Progenitor cell of endocrine pancreas (in vitro differentiated cells): ENCODE measurements around the gene FBXO7. TPM values are rescaled to one million over a fixed set of nuclear protein-coding genes. Genes with fewer than 3 reads are reported as not detected.

Experiments used
- DNase-seq: peaks from one replicate; pipeline ENCODE4 v3.0.0; 2021; ENCODE audit warnings: low spot score; ENCODE audit not compliant: unreplicated experiment
- H3K27ac Mint-ChIP-seq: 2 replicates; pipeline ENCODE4 v1.8.0; 2021; ENCODE audit warnings: mild to moderate bottlenecking, moderate library complexity, mixed read lengths
- H3K27me3 Mint-ChIP-seq: 2 replicates; pipeline ENCODE4 v1.8.0; 2021; ENCODE audit warnings: mixed read lengths
- H3K36me3 Mint-ChIP-seq: 2 replicates; pipeline ENCODE4 v1.8.0; 2022; ENCODE audit warnings: mixed read lengths; ENCODE audit not compliant: insufficient read depth
- H3K4me1 Mint-ChIP-seq: 2 replicates; pipeline ENCODE4 v1.8.0; 2021; ENCODE audit warnings: low read depth, mixed read lengths
- H3K4me3 Mint-ChIP-seq: 2 replicates; pipeline ENCODE4 v1.8.0; 2021; ENCODE audit warnings: low read depth, mild to moderate bottlenecking, moderate library complexity, mixed read lengths
- H3K9me3 Mint-ChIP-seq: 2 replicates; pipeline ENCODE4 v1.8.0; 2021; ENCODE audit warnings: low read depth, mixed read lengths
- CTCF ChIP-seq: fragments of 200-600 bp; sonication (generic); IDR thresholded peaks from one replicate; pipeline ENCODE4 v1.5.0; 2021; ENCODE audit warnings: antibody characterized with exemption, mild to moderate bottlenecking; ENCODE audit not compliant: unreplicated experiment
- total RNA-seq: library from RNA; stranded (reverse); gene quantifications from 2 replicates; pipeline ENCODE4 v1.2.1, GENCODE V29; 2021

The FBXO7 gene
- total RNA-seq, 1 donor from 2014 or later: 86.4 TPM

DNA sequence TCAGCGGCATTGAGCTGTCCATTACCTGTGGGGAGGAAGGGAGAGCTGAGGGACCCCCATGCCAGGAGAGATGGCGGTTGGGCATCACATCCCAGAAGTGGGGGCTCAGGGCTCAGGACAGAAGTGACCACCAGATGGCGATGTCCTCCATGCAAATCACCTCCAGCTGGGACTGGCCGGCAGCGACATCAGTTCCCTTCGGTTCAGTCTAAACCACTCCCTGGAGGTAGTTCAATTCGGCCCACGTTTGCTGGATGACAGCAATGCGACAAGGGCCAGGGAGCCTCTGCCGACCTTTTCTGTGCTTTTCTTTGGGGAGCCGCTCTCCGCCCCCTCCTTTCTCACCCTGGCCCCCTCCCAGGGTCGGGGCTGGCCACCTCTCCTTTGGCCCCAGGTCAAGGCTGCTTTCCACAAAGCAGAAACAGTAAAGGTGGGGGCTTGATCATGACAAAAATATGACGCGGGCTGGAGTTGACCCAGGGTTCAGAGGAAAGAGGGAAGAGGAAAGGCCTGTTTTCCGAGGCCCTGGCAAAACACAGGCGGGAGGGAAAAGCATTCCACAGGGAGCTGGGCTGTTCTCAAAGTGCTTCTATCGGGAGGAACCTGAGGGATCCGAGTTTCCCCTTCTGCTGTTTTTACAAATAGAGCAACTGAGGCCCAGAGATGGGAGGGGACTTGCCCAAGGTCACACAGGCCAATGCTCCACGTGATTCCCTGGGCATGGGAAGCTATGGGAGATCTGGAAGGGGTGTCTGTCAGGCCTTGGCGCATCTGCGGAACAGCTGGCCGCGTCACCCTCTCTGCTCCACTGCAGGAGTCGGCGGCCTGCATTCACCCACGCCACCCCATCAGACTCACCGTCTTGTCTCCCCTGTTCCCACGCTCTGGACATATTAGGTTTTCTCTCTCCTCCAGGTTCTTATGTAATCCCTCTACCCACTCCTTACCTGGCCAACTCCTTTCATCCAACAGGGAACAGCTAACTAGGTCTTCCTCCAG, 54.7 kb downstream of the FBXO7 start:
- no peak overlapping the region for H3K27ac Mint-ChIP-seq
- peak; percentile 85 for TF ChIP-seq CTCF
- no peak overlapping the region for H3K4me3 Mint-ChIP-seq
- DNase-seq: peak; percentile 72
- H3K9me3 Mint-ChIP-seq: no peaks in the 10 kb centered on the region
- H3K27me3 Mint-ChIP-seq: peaks cover 6% of the 10 kb centered on the region
- H3K36me3 Mint-ChIP-seq: no peaks in the 10 kb centered on the region
- H3K4me1 Mint-ChIP-seq: peaks cover 17% of the 10 kb centered on the region

DNA sequence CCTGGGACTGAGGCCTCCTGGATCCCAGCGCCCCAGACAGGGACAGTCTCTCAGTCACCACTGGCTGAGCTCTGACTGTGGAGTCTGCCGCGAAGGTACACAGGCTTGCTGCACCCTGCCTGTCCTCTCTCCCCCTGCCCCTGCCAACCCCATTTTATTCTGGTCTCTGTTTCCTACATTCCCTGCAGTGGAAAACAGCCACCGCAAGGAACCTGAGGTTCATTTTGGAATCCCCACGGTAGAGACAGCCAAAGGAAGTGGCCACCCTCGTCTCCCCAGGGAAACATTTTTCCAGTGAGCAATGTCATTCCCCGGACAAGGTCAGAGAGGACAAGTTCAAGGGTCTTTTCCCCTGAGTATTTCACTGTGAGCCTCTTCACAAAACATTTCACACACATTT, 56.6 kb downstream of the FBXO7 start:
- Mint-ChIP-seq H3K4me1 (peaks cover 23% of the 10 kb centered on the region), H3K4me3 (no peak overlapping the region), H3K9me3 (no peaks in the 10 kb centered on the region), H3K36me3 (no peaks in the 10 kb centered on the region), H3K27ac (no peak overlapping the region), H3K27me3 (peaks cover 6% of the 10 kb centered on the region)
- DNase-seq: no peak
- TF ChIP-seq CTCF: no peak

GRCh38 chr22:32531931-32532819, 57.6 kb downstream of the FBXO7 start:
- H3K9me3 Mint-ChIP-seq: no peaks in the 10 kb centered on the region
- TF ChIP-seq CTCF: no peak
- no peaks in the 10 kb centered on the region for H3K36me3 Mint-ChIP-seq
- peak overlapping the region; percentile 94 for H3K27ac Mint-ChIP-seq
- peak overlapping the region; percentile 58 for H3K4me3 Mint-ChIP-seq
- peaks cover 23% of the 10 kb centered on the region for H3K4me1 Mint-ChIP-seq
- DNase-seq: peak; percentile 21
- H3K27me3 Mint-ChIP-seq: peaks cover 6% of the 10 kb centered on the region

- Mint-ChIP-seq H3K4me3 (no peak overlapping the region), H3K4me1 (peaks cover 23% of the 10 kb centered on the region), H3K36me3 (no peaks in the 10 kb centered on the region), H3K9me3 (no peaks in the 10 kb centered on the region), H3K27me3 (peaks cover 6% of the 10 kb centered on the region), H3K27ac (no peak overlapping the region)
- no peak for TF ChIP-seq CTCF
- no peak for DNase-seq
Measured at GRCh38 chr22:32532820-32533128, 58.2 kb downstream of the FBXO7 start.

DNA sequence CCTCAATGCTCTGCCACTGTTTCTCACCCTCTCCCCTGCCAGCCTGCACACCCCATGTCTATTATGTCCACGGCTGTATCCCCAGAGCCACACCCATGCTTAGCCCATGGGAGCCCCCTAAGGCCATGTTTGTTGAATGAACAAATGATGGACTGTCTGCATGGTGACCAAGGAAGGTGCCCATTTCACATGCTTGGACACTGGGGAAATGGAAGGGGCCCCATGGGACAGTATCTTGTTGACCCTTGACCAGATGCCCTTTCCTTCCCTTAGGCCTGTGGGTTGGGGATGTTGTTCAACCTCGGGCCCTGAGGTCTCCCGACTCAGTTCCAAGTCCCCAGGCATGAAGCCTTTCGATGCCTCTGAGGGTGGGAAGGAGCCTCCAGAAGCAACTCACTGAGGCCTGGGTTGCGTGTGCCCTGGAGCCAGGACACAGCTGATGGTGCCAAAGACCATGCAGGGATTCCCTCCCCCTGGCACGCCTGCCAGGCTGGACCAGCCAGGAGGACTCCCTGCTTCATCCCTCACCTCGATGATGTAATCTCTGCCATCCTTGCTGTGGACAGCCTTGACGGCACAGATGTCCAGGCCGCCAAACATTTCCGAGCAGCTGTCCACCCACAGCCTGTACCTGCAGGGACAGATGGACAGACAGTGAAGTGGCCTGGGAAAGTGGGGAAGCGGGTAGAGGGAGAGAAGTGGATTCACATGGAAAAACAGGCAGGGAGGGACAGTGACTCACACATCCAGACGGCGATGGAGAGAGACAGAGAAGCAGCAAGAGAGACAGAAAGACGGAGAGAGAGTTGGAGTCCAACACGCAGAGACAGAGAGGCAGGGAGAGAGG, 58.9 kb downstream of the FBXO7 start:
- DNase-seq: no peak
- no peak overlapping the region for H3K4me3 Mint-ChIP-seq
- no peak for TF ChIP-seq CTCF
- peaks cover 6% of the 10 kb centered on the region for H3K27me3 Mint-ChIP-seq
- no peaks in the 10 kb centered on the region for H3K36me3 Mint-ChIP-seq
- H3K27ac Mint-ChIP-seq: peak overlapping the region; percentile 76
- peaks cover 2% of the 10 kb centered on the region for H3K9me3 Mint-ChIP-seq
- H3K4me1 Mint-ChIP-seq: peaks cover 23% of the 10 kb centered on the region
